WTC11 (cell line): ENCODE results near the gene SRGAP1. TPM values are rescaled to one million over a fixed set of nuclear protein-coding genes. Genes with fewer than 3 reads are reported as not detected.

Source experiments
- ATAC-seq: fragments of 200-7000 bp; cut with Tn5 transposase; 2 replicates; pipeline ENCODE4 v1.10.0; 2021; ENCODE audit warnings: mild to moderate bottlenecking, moderate library complexity
- CTCF ChIA-PET: fragments of 300-600 bp; sonication (Branson Sonifier 250); formaldehyde crosslinking; loops from one replicate; lab custom pipeline; 2021; ENCODE audit warnings: antibody characterized with exemption; lab: Charles Lee
- POLR2A ChIA-PET: fragments of 350-600 bp; sonication (Branson Sonifier 250); formaldehyde crosslinking; loops from one replicate; lab custom pipeline; 2021; ENCODE audit warnings: antibody characterized with exemption; lab: Charles Lee
- DNase-seq: peaks from one replicate; pipeline ENCODE4 v3.0.0; 2021; ENCODE audit warnings: low spot score
- H3K27ac Mint-ChIP-seq: 2 replicates; pipeline ENCODE4 v1.8.0; 2021; ENCODE audit warnings: mixed read lengths
- H3K27me3 Mint-ChIP-seq: 2 replicates; pipeline ENCODE4 v1.8.0; 2021; ENCODE audit warnings: low read depth, mild to moderate bottlenecking, moderate library complexity, mixed read lengths
- H3K36me3 Mint-ChIP-seq: 2 replicates; pipeline ENCODE4 v1.8.0; 2021; ENCODE audit warnings: mixed read lengths
- H3K4me1 Mint-ChIP-seq: 2 replicates; pipeline ENCODE4 v1.8.0; 2022; ENCODE audit warnings: mixed read lengths
- H3K4me3 Mint-ChIP-seq: 2 replicates; pipeline ENCODE4 v1.8.0; 2021; ENCODE audit warnings: mild to moderate bottlenecking, moderate library complexity, mixed read lengths
- H3K9me3 Mint-ChIP-seq: 2 replicates; pipeline ENCODE4 v1.8.0; 2021; ENCODE audit warnings: mixed read lengths
- ATF1 ChIP-seq: sonication (generic); formaldehyde crosslinking; IDR thresholded peaks from 2 replicates; pipeline ENCODE4 v1.8.1; 2023; ENCODE audit warnings: mild to moderate bottlenecking, moderate library complexity, missing genetic modification reagents
- CREB1 ChIP-seq: sonication (generic); formaldehyde crosslinking; IDR thresholded peaks from 2 replicates; pipeline ENCODE4 v1.8.0; 2023; ENCODE audit warnings: mild to moderate bottlenecking, missing genetic modification reagents
- CREM ChIP-seq: sonication (generic); formaldehyde crosslinking; IDR thresholded peaks from 2 replicates; pipeline ENCODE4 v1.8.1; 2022; ENCODE audit warnings: mild to moderate bottlenecking, missing genetic modification reagents, moderate library complexity
- FOXK1 ChIP-seq: sonication (generic); formaldehyde crosslinking; IDR thresholded peaks from 2 replicates; pipeline ENCODE4 v1.8.0; 2022; ENCODE audit warnings: mild to moderate bottlenecking, moderate library complexity, missing genetic modification reagents
- GABPB1 ChIP-seq: sonication (generic); formaldehyde crosslinking; IDR thresholded peaks from 2 replicates; pipeline ENCODE4 v1.8.1; 2023; ENCODE audit warnings: mild to moderate bottlenecking, missing genetic modification reagents
- KAT7 ChIP-seq: sonication (generic); formaldehyde crosslinking; IDR thresholded peaks from 2 replicates; pipeline ENCODE4 v1.8.1; 2023; ENCODE audit warnings: missing genetic modification reagents, mild to moderate bottlenecking, borderline replicate concordance
- NR1H2 ChIP-seq: sonication (generic); formaldehyde crosslinking; IDR thresholded peaks from 2 replicates; pipeline ENCODE4 v1.9.0; 2021; ENCODE audit warnings: mild to moderate bottlenecking, moderate library complexity, missing genetic modification reagents
- OVOL2 ChIP-seq: fragments of 250-450 bp; sonication (Bioruptor Pico); IDR thresholded peaks from 2 replicates; pipeline ENCODE4 v1.9.0; 2021; ENCODE audit warnings: mild to moderate bottlenecking, borderline replicate concordance
- SMAD3 ChIP-seq: sonication (generic); formaldehyde crosslinking; IDR thresholded peaks from 2 replicates; pipeline ENCODE4 v1.8.0; 2022; ENCODE audit warnings: missing genetic modification reagents, mild to moderate bottlenecking, borderline replicate concordance
- SP1 ChIP-seq: sonication (generic); formaldehyde crosslinking; conservative IDR thresholded peaks from 2 replicates; pipeline ENCODE4 v1.8.1; 2022; ENCODE audit warnings: missing genetic modification reagents
- ZNF121 ChIP-seq: sonication (generic); formaldehyde crosslinking; IDR thresholded peaks from 2 replicates; pipeline ENCODE4 v1.8.0; 2023; ENCODE audit warnings: missing genetic modification reagents
- ZNF416 ChIP-seq: fragments of 250-450 bp; sonication (Bioruptor Pico); IDR thresholded peaks from 2 replicates; pipeline ENCODE4 v1.9.0; 2021; ENCODE audit warnings: mild to moderate bottlenecking, inconsistent platforms
- ZNF425 ChIP-seq: fragments of 250-450 bp; sonication (Bioruptor Pico); conservative IDR thresholded peaks from 2 replicates; pipeline ENCODE4 v1.9.0; 2021; ENCODE audit warnings: mild to moderate bottlenecking
- ZNF671 ChIP-seq: fragments of 250-450 bp; sonication (Bioruptor Pico); IDR thresholded peaks from 2 replicates; pipeline ENCODE4 v1.8.0; 2021; ENCODE audit warnings: mild to moderate bottlenecking
- total RNA-seq: library from RNA; stranded (reverse); gene quantifications from 3 replicates; pipeline ENCODE4 v1.2.3, GENCODE V29; 2021
- TF ChIP-seq, protein P1 (sequence below): sonication (generic); formaldehyde crosslinking; IDR thresholded peaks from 2 replicates; pipeline ENCODE4 v1.8.0; 2022; ENCODE audit warnings: mild to moderate bottlenecking, missing genetic modification reagents
- TF ChIP-seq, protein P2 (sequence below): sonication (generic); formaldehyde crosslinking; IDR thresholded peaks from 2 replicates; pipeline ENCODE4 v1.8.1; 2023; ENCODE audit warnings: mild to moderate bottlenecking, missing genetic modification reagents, moderate library complexity

Gene SRGAP1
- total RNA-seq, 1 experiment from 2014 or later: 10.3 TPM

GRCh38 chr12:63911341-63911740 lies 66.8 kb downstream of the SRGAP1 start:
- Mint-ChIP-seq H3K27ac (peak overlapping the region; percentile 83; the same call in 1 of the 2 replicates), H3K4me1 (peaks cover 27% of the 10 kb centered on the region), H3K9me3 (peaks cover 3% of the 10 kb centered on the region; the same call in 1 of the 2 replicates), H3K27me3 (no peaks in the 10 kb centered on the region), H3K36me3 (peaks cover 3% of the 10 kb centered on the region; the same call in 1 of the 2 replicates), H3K4me3 (no peak overlapping the region)
- TF ChIP-seq KAT7 (CRISPR knock-in tag): no peak
- no peak for TF ChIP-seq NR1H2 (CRISPR knock-in tag)
- no peak for TF ChIP-seq ATF1 (CRISPR knock-in tag)
- no peak for TF ChIP-seq ZNF416 (CRISPR knock-in tag)
- TF ChIP-seq SP1 (CRISPR knock-in tag): no peak
- CTCF ChIA-PET: no interaction called here
- POLR2A ChIA-PET: interaction anchor here (0.7 kb wide), 1 partner anchor 137 kb away, joined by 6 read pairs; no protein-coding TSS in a partner anchor
- DNase-seq (no peak), ATAC-seq (no peak)

DNA sequence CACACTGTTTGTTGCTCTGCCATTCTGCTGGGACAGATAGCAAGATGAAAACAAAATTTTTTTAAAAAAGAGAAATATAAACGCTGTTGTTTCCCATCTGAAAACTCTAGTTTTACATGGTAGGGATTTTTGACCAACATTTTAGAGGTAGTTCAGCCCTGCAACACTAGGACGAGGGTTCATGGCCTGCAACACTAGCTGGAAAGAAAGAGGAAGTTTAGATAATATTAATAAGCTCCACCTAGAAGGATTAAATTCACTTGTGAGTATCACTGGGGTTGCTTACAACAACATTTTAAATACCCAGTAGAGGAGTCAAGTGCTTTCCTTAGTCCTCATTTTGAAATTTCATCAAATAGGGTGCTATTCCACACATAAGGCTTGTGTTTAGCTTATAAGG lies 68.2 kb downstream of the SRGAP1 start:
- no peak overlapping the region for H3K27ac Mint-ChIP-seq
- TF ChIP-seq, protein P1, sequence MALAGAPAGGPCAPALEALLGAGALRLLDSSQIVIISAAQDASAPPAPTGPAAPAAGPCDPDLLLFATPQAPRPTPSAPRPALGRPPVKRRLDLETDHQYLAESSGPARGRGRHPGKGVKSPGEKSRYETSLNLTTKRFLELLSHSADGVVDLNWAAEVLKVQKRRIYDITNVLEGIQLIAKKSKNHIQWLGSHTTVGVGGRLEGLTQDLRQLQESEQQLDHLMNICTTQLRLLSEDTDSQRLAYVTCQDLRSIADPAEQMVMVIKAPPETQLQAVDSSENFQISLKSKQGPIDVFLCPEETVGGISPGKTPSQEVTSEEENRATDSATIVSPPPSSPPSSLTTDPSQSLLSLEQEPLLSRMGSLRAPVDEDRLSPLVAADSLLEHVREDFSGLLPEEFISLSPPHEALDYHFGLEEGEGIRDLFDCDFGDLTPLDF (CRISPR knock-in tag): no peak
- TF ChIP-seq ZNF671 (no peak), ZNF425 (CRISPR knock-in tag) (no peak), GABPB1 (CRISPR knock-in tag) (no peak), CREM (CRISPR knock-in tag) (no peak), FOXK1 (no peak)
- TF ChIP-seq, protein P2, sequence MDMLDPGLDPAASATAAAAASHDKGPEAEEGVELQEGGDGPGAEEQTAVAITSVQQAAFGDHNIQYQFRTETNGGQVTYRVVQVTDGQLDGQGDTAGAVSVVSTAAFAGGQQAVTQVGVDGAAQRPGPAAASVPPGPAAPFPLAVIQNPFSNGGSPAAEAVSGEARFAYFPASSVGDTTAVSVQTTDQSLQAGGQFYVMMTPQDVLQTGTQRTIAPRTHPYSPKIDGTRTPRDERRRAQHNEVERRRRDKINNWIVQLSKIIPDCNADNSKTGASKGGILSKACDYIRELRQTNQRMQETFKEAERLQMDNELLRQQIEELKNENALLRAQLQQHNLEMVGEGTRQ: no peak
- H3K4me1 Mint-ChIP-seq: peaks cover 31% of the 10 kb centered on the region
- H3K36me3 Mint-ChIP-seq: no peaks in the 10 kb centered on the region
- no peaks in the 10 kb centered on the region for H3K9me3 Mint-ChIP-seq
- ChIA-PET POLR2A (no interaction called here), CTCF (no interaction called here)
- DNase-seq (no peak), ATAC-seq (no peak)
- no peak overlapping the region for H3K4me3 Mint-ChIP-seq
- no peaks in the 10 kb centered on the region for H3K27me3 Mint-ChIP-seq

DNA sequence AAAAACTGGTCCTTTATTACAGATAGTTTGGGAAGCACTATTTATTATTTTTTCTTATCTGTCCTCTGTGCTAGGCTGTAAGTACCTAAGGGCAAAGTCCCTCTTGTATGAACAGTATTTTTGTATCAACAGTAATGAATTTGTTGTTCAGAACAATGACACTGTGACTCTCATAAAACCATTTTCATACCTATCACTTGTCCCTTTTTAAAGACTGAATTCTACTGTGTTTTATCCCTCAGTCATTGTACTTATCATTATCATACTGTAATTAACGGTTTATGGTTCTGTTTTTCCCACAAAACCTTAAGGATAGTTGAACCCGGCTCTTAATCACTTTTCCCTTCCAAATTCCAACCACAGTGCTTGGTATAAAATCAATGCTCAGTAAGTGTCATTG lies 69.4 kb downstream of the SRGAP1 start:
- ChIA-PET POLR2A (no interaction called here), CTCF (no interaction called here)
- TF ChIP-seq SMAD3 (CRISPR knock-in tag) (no peak), CREB1 (no peak), ZNF121 (CRISPR knock-in tag) (no peak), NR1H2 (CRISPR knock-in tag) (no peak), OVOL2 (CRISPR knock-in tag) (no peak)
- TF ChIP-seq, protein P2: no peak
- ATAC-seq (no peak), DNase-seq (no peak)
- no peaks in the 10 kb centered on the region for H3K9me3 Mint-ChIP-seq
- H3K36me3 Mint-ChIP-seq: no peaks in the 10 kb centered on the region
- H3K27ac Mint-ChIP-seq: peak overlapping the region; percentile 26; the same call in 1 of the 2 replicates
- H3K4me3 Mint-ChIP-seq: no peak overlapping the region
- H3K4me1 Mint-ChIP-seq: peaks cover 42% of the 10 kb centered on the region
- no peaks in the 10 kb centered on the region for H3K27me3 Mint-ChIP-seq
